ENCODE measurements around the gene IFT52.

The IFT52 gene

GRCh38 chr20:43559147-43559987 lies 31.4 kb upstream of the IFT52 start:
- Histone ChIP-seq H3K36me3 (ENCODE audit: insufficient read depth, insufficient read length, low read length) (no peaks in the 10 kb centered on the region), H3K4me3 (ENCODE audit: insufficient read length, low read depth) (no peak overlapping the region), H3K9me3 (ENCODE audit: insufficient read depth, low read length) (no peaks in the 10 kb centered on the region), H3K4me1 (ENCODE audit: insufficient read depth, insufficient read length) (peaks cover 6% of the 10 kb centered on the region), H3K9ac (ENCODE audit: insufficient read length, low read depth) (no peak overlapping the region), H3K27me3 (ENCODE audit: insufficient read depth, insufficient read length) (no peaks in the 10 kb centered on the region)
- TF ChIP-seq SUZ12 (IDR thresholded peaks at IDR 0.05; ENCODE audit: extremely low read depth, insufficient read depth, insufficient read length) (no peak), YY1 (IDR thresholded peaks at IDR 0.05; ENCODE audit: insufficient read depth, insufficient read length) (no peak), ZNF274 (IDR thresholded peaks at IDR 0.05; ENCODE audit: low read depth, low read length) (no peak)
- DNase-seq (ENCODE audit: low read depth, low spot score), result no peak

- DNase-seq (ENCODE audit: low read depth, low spot score), result no peak
- no peaks in the 10 kb centered on the region for H3K27me3 ChIP-seq (ENCODE audit: insufficient read depth, insufficient read length)
- H3K9ac ChIP-seq (ENCODE audit: insufficient read length, low read depth), result no peak overlapping the region
- TF ChIP-seq ZNF274 (IDR thresholded peaks at IDR 0.05; ENCODE audit: low read depth, low read length) (no peak), YY1 (IDR thresholded peaks at IDR 0.05; ENCODE audit: insufficient read depth, insufficient read length) (no peak), SUZ12 (IDR thresholded peaks at IDR 0.05; ENCODE audit: extremely low read depth, insufficient read depth, insufficient read length) (no peak)
- no peaks in the 10 kb centered on the region for H3K36me3 ChIP-seq (ENCODE audit: insufficient read depth, insufficient read length, low read length)
- no peaks in the 10 kb centered on the region for H3K9me3 ChIP-seq (ENCODE audit: insufficient read depth, low read length)
- peaks cover 6% of the 10 kb centered on the region for H3K4me1 ChIP-seq (ENCODE audit: insufficient read depth, insufficient read length)
- H3K4me3 ChIP-seq (ENCODE audit: insufficient read length, low read depth), result no peak overlapping the region
Measured at GRCh38 chr20:43560974-43561373, 29.8 kb upstream of the IFT52 start.

GRCh38 chr20:43563429-43563828 lies 27.3 kb upstream of the IFT52 start:
- no peaks in the 10 kb centered on the region for H3K36me3 ChIP-seq (ENCODE audit: insufficient read depth, insufficient read length, low read length)
- H3K4me3 ChIP-seq (ENCODE audit: insufficient read length, low read depth), result no peak overlapping the region
- H3K4me1 ChIP-seq (ENCODE audit: insufficient read depth, insufficient read length), result peaks cover 2% of the 10 kb centered on the region
- DNase-seq (ENCODE audit: low read depth, low spot score), result no peak
- H3K9ac ChIP-seq (ENCODE audit: insufficient read length, low read depth), result no peak overlapping the region
- TF ChIP-seq SUZ12 (IDR thresholded peaks at IDR 0.05; ENCODE audit: extremely low read depth, insufficient read depth, insufficient read length) (no peak), YY1 (IDR thresholded peaks at IDR 0.05; ENCODE audit: insufficient read depth, insufficient read length) (no peak), ZNF274 (IDR thresholded peaks at IDR 0.05; ENCODE audit: low read depth, low read length) (no peak)
- H3K27me3 ChIP-seq (ENCODE audit: insufficient read depth, insufficient read length), result no peaks in the 10 kb centered on the region
- no peaks in the 10 kb centered on the region for H3K9me3 ChIP-seq (ENCODE audit: insufficient read depth, low read length)

GRCh38 chr20:43563991-43564390 lies 26.7 kb upstream of the IFT52 start:
- TF ChIP-seq YY1 (IDR thresholded peaks at IDR 0.05; ENCODE audit: insufficient read depth, insufficient read length) (no peak), ZNF274 (IDR thresholded peaks at IDR 0.05; ENCODE audit: low read depth, low read length) (no peak), SUZ12 (IDR thresholded peaks at IDR 0.05; ENCODE audit: extremely low read depth, insufficient read depth, insufficient read length) (no peak)
- DNase-seq (ENCODE audit: low read depth, low spot score), result no peak
- H3K9me3 ChIP-seq (ENCODE audit: insufficient read depth, low read length), result no peaks in the 10 kb centered on the region
- no peaks in the 10 kb centered on the region for H3K27me3 ChIP-seq (ENCODE audit: insufficient read depth, insufficient read length)
- H3K36me3 ChIP-seq (ENCODE audit: insufficient read depth, insufficient read length, low read length), result no peaks in the 10 kb centered on the region
- no peak overlapping the region for H3K9ac ChIP-seq (ENCODE audit: insufficient read length, low read depth)
- no peak overlapping the region for H3K4me3 ChIP-seq (ENCODE audit: insufficient read length, low read depth)
- no peaks in the 10 kb centered on the region for H3K4me1 ChIP-seq (ENCODE audit: insufficient read depth, insufficient read length)

GRCh38 chr20:43564455-43564854 lies 26.3 kb upstream of the IFT52 start:
- Histone ChIP-seq H3K9me3 (ENCODE audit: insufficient read depth, low read length) (no peaks in the 10 kb centered on the region), H3K36me3 (ENCODE audit: insufficient read depth, insufficient read length, low read length) (no peaks in the 10 kb centered on the region), H3K4me3 (ENCODE audit: insufficient read length, low read depth) (no peak overlapping the region), H3K4me1 (ENCODE audit: insufficient read depth, insufficient read length) (no peaks in the 10 kb centered on the region), H3K27me3 (ENCODE audit: insufficient read depth, insufficient read length) (no peaks in the 10 kb centered on the region), H3K9ac (ENCODE audit: insufficient read length, low read depth) (no peak overlapping the region)
- TF ChIP-seq ZNF274 (IDR thresholded peaks at IDR 0.05; ENCODE audit: low read depth, low read length), result no peak
- TF ChIP-seq YY1 (IDR thresholded peaks at IDR 0.05; ENCODE audit: insufficient read depth, insufficient read length), result no peak
- no peak for TF ChIP-seq SUZ12 (IDR thresholded peaks at IDR 0.05; ENCODE audit: extremely low read depth, insufficient read depth, insufficient read length)
- no peak for DNase-seq (ENCODE audit: low read depth, low spot score)

- Histone ChIP-seq H3K27me3 (ENCODE audit: insufficient read depth, insufficient read length) (no peaks in the 10 kb centered on the region), H3K4me3 (ENCODE audit: insufficient read length, low read depth) (no peak overlapping the region), H3K9me3 (ENCODE audit: insufficient read depth, low read length) (no peaks in the 10 kb centered on the region), H3K36me3 (ENCODE audit: insufficient read depth, insufficient read length, low read length) (no peaks in the 10 kb centered on the region), H3K4me1 (ENCODE audit: insufficient read depth, insufficient read length) (no peaks in the 10 kb centered on the region), H3K9ac (ENCODE audit: insufficient read length, low read depth) (no peak overlapping the region)
- TF ChIP-seq ZNF274 (IDR thresholded peaks at IDR 0.05; ENCODE audit: low read depth, low read length) (no peak), SUZ12 (IDR thresholded peaks at IDR 0.05; ENCODE audit: extremely low read depth, insufficient read depth, insufficient read length) (no peak), YY1 (IDR thresholded peaks at IDR 0.05; ENCODE audit: insufficient read depth, insufficient read length) (no peak)
- DNase-seq (ENCODE audit: low read depth, low spot score), result no peak
Measured at GRCh38 chr20:43564993-43565757, 25.6 kb upstream of the IFT52 start.

DNA sequence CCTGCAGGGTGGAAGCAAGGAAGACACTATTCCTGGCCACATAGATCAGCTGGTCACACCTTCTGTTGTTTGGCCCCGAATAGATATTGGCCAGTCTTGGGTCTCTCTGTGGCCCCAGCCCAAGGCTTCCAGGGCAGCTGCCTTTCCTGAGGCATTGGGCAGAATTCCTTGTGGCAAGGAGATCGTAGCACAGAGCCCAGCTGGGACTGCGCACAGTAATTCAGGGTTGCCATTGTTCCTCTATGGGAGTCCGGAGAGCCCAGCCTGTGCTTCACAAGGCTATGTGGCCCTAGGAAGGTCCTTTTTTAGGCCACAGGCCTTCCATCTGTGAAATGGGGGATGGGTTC lies 25.0 kb upstream of the IFT52 start:
- no peaks in the 10 kb centered on the region for H3K9me3 ChIP-seq (ENCODE audit: insufficient read depth, low read length)
- TF ChIP-seq SUZ12 (IDR thresholded peaks at IDR 0.05; ENCODE audit: extremely low read depth, insufficient read depth, insufficient read length) (no peak), ZNF274 (IDR thresholded peaks at IDR 0.05; ENCODE audit: low read depth, low read length) (no peak), YY1 (IDR thresholded peaks at IDR 0.05; ENCODE audit: insufficient read depth, insufficient read length) (no peak)
- DNase-seq (ENCODE audit: low read depth, low spot score), result no peak
- H3K36me3 ChIP-seq (ENCODE audit: insufficient read depth, insufficient read length, low read length), result no peaks in the 10 kb centered on the region
- H3K27me3 ChIP-seq (ENCODE audit: insufficient read depth, insufficient read length), result no peaks in the 10 kb centered on the region
- no peak overlapping the region for H3K9ac ChIP-seq (ENCODE audit: insufficient read length, low read depth)
- H3K4me3 ChIP-seq (ENCODE audit: insufficient read length, low read depth), result no peak overlapping the region
- H3K4me1 ChIP-seq (ENCODE audit: insufficient read depth, insufficient read length), result no peaks in the 10 kb centered on the region
